ENCODE measurements around the gene AIDA.
A peak's percentile ranks its signal among the peaks of the same experiment; 100 is the strongest.

Gene AIDA, protein sequence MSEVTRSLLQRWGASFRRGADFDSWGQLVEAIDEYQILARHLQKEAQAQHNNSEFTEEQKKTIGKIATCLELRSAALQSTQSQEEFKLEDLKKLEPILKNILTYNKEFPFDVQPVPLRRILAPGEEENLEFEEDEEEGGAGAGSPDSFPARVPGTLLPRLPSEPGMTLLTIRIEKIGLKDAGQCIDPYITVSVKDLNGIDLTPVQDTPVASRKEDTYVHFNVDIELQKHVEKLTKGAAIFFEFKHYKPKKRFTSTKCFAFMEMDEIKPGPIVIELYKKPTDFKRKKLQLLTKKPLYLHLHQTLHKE

GRCh38 chr1:222712253-222713090 is at the start of gene AIDA, which contains the start of gene BROX:
Gene AIDA, minus strand, starts transcription at chr1:222712491. Its CDS starts 174 bp downstream, at chr1:222712317.
Gene BROX, plus strand, starts transcription at chr1:222712564. Its CDS starts 3,136 bp downstream, at chr1:222715700.
- no peak for DNase-seq (ENCODE audit: low read depth)
- TF ChIP-seq, protein P1, sequence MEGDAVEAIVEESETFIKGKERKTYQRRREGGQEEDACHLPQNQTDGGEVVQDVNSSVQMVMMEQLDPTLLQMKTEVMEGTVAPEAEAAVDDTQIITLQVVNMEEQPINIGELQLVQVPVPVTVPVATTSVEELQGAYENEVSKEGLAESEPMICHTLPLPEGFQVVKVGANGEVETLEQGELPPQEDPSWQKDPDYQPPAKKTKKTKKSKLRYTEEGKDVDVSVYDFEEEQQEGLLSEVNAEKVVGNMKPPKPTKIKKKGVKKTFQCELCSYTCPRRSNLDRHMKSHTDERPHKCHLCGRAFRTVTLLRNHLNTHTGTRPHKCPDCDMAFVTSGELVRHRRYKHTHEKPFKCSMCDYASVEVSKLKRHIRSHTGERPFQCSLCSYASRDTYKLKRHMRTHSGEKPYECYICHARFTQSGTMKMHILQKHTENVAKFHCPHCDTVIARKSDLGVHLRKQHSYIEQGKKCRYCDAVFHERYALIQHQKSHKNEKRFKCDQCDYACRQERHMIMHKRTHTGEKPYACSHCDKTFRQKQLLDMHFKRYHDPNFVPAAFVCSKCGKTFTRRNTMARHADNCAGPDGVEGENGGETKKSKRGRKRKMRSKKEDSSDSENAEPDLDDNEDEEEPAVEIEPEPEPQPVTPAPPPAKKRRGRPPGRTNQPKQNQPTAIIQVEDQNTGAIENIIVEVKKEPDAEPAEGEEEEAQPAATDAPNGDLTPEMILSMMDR (IDR thresholded peaks at IDR 0.05; ENCODE audit: low read depth, low read length, missing control alignments), result no peak
- peak within 1 kb of the TSS; percentile 98 for H3K4me3 ChIP-seq (ENCODE audit: low read depth, low read length)

DNA sequence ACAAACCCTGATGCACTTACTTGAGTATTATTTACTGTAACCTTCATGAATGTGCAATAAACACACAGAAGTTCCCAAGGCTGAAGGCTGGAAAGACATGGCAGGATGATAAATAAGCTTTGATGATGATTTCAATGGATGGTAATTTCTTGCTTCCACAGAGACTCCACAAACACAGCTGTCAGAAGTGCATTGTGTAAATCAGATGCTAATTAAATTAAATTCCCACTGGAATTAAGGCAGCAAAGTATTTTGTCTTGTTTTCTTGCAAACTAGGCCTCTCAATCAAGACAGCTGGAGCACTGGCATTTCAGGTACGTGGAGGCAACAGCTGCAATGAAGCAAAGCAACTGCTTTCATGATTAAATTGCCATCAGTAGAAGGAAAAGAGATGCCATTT is 48.8 kb upstream of the AIDA start:
- TF ChIP-seq, protein P1 (IDR thresholded peaks at IDR 0.05; ENCODE audit: low read depth, low read length, missing control alignments), result no peak
- no peak overlapping the region for H3K4me3 ChIP-seq (ENCODE audit: low read depth, low read length)
- no peak for DNase-seq (ENCODE audit: low read depth)

- DNase-seq (ENCODE audit: low read depth), result no peak
- no peak overlapping the region for H3K4me3 ChIP-seq (ENCODE audit: low read depth, low read length)
- TF ChIP-seq, protein P1 (IDR thresholded peaks at IDR 0.05; ENCODE audit: low read depth, low read length, missing control alignments), result no peak
These were observed 47.3 kb upstream of the AIDA start for GRCh38 chr1:222759451-222760035.

DNA sequence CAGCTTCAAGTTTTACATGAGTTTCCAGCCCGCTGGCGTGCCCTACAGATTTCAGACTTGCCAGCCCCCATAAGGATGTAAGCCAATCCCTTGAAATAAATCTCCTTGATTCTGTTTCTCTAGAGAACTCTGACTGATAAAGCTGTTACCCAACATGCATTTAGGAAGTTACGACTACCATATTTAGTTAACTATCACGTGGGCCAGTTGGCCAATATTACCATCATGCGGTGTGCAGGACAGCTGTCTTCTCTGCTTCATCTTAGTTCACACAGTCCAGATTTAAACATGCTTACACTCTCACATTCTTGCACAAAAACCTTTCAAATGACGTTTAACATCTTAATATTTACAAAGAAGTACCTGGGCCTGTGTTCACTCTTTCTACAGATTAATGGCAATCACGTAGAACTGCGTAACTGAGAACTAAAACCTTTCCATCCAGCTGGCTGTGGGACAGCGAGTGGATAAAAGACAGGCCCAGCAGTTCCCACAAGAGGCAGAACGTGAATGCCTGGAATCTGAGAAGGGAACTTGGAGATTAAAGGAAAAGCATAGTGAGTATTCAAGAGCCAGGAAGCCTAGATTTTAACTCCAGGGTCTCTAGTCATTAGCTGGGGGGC is 45.5 kb upstream of the AIDA start:
- H3K4me3 ChIP-seq (ENCODE audit: low read depth, low read length), result no peak overlapping the region
- TF ChIP-seq, protein P1 (IDR thresholded peaks at IDR 0.05; ENCODE audit: low read depth, low read length, missing control alignments), result no peak
- DNase-seq (ENCODE audit: low read depth), result no peak

GRCh38 chr1:222754366-222755139 is 42.3 kb upstream of the AIDA start:
- no peak for DNase-seq (ENCODE audit: low read depth)
- TF ChIP-seq, protein P1 (IDR thresholded peaks at IDR 0.05; ENCODE audit: low read depth, low read length, missing control alignments), result no peak
- H3K4me3 ChIP-seq (ENCODE audit: low read depth, low read length), result no peak overlapping the region

- DNase-seq (ENCODE audit: low read depth), result no peak
- TF ChIP-seq, protein P1 (IDR thresholded peaks at IDR 0.05; ENCODE audit: low read depth, low read length, missing control alignments), result no peak
- no peak overlapping the region for H3K4me3 ChIP-seq (ENCODE audit: low read depth, low read length)
These were observed 39.0 kb upstream of the AIDA start for GRCh38 chr1:222751255-222751654.
